Islet precursor cell (in vitro differentiated cells): ENCODE data around the gene RYR2.
A peak's percentile ranks its signal among the peaks of the same experiment; 100 is the strongest.
"Not testable (repeated sequence)": the region's sequence is repeated elsewhere in the genome, so short reads cannot be mapped to it uniquely, and the experiment has no call there.

Experiments
- DNase-seq: peaks from one replicate; pipeline ENCODE4 v3.0.0-alpha.2; 2018

RYR2 gene

GRCh38 chr1:237151979-237152378 lies 110.0 kb downstream of the RYR2 start:
- not testable (repeated sequence) for DNase-seq

- no peak for DNase-seq
Measured at GRCh38 chr1:237152506-237153335, 110.7 kb downstream of the RYR2 start.

GRCh38 chr1:237154157-237154556 lies 112.2 kb downstream of the RYR2 start:
- DNase-seq = no peak

- DNase-seq = no peak
Measured at GRCh38 chr1:237164406-237165352, 122.7 kb downstream of the RYR2 start.

- DNase-seq = no peak
Measured at GRCh38 chr1:237166086-237166485, 124.1 kb downstream of the RYR2 start.

- no peak for DNase-seq
Measured at GRCh38 chr1:237166593-237167101, 124.7 kb downstream of the RYR2 start.

- no peak for DNase-seq
Measured at GRCh38 chr1:237170149-237170548, 128.2 kb downstream of the RYR2 start.

- no peak for DNase-seq
Measured at GRCh38 chr1:237171454-237172117, 129.6 kb downstream of the RYR2 start.

- DNase-seq = no peak
Measured at GRCh38 chr1:237172118-237172485, 130.1 kb downstream of the RYR2 start.

- no peak for DNase-seq
Measured at GRCh38 chr1:237179503-237179902, 137.5 kb downstream of the RYR2 start.

- DNase-seq = no peak
Measured at GRCh38 chr1:237180256-237180655, 138.3 kb downstream of the RYR2 start.

GRCh38 chr1:237181743-237182317 lies 139.8 kb downstream of the RYR2 start:
- DNase-seq = no peak

GRCh38 chr1:237183963-237184540 lies 142.1 kb downstream of the RYR2 start:
- peak; percentile 77 for DNase-seq

- peak; percentile 73 for DNase-seq
Measured at GRCh38 chr1:237186675-237187074, 144.7 kb downstream of the RYR2 start.

GRCh38 chr1:237187842-237188241 lies 145.9 kb downstream of the RYR2 start:
- DNase-seq = peak; percentile 70

GRCh38 chr1:237191403-237191802 lies 149.4 kb downstream of the RYR2 start:
- DNase-seq = no peak

GRCh38 chr1:237197470-237198425 lies 155.8 kb downstream of the RYR2 start:
- peak; percentile 50 for DNase-seq

- DNase-seq = peak; percentile 54
Measured at GRCh38 chr1:237199026-237199425, 157.0 kb downstream of the RYR2 start.

- DNase-seq = no peak
Measured at GRCh38 chr1:237201155-237201554, 159.2 kb downstream of the RYR2 start.

GRCh38 chr1:237204841-237205240 lies 162.9 kb downstream of the RYR2 start:
- DNase-seq = no peak
